Right atrium auricular region (tissue), 2 donors: ENCODE data around the gene PITRM1. TPM values are rescaled to one million over a fixed set of nuclear protein-coding genes. Genes with fewer than 3 reads are reported as not detected.
A peak's percentile ranks its signal among the peaks of the same experiment; 100 is the strongest.

Source experiments
- DNase-seq: peaks from one replicate; pipeline ENCODE4 v3.0.0-alpha.2; 2019; ENCODE audit warnings: low spot score
- H3K27ac ChIP-seq, 2 donors: fragments of 200-600 bp; sonication (generic); 1 replicate in 1 of 2; 2 replicates in 1 of 2; pipeline ENCODE4 v1.5.1; 2016 to 2019
- H3K27me3 ChIP-seq, 2 donors: fragments of 200-600 bp; sonication (generic); one replicate each; pipeline versions ENCODE4 v1.5.1 to v1.6.0; 2017 to 2019
- H3K36me3 ChIP-seq: fragments of 200-600 bp; sonication (generic); one replicate; pipeline ENCODE4 v1.5.1; 2016
- H3K4me1 ChIP-seq, 2 donors: fragments of 200-600 bp; sonication (generic); one replicate each; pipeline versions ENCODE4 v1.5.1 to v1.6.0; 2017 to 2019
- H3K4me3 ChIP-seq, 2 donors: fragments of 200-600 bp; sonication (generic); 1 replicate in 1 of 2; 2 replicates in 1 of 2; pipeline ENCODE4 v1.5.1; 2017 to 2019; ENCODE audit warnings: mild to moderate bottlenecking in 1 of 2, moderate library complexity in 1 of 2
- H3K9me3 ChIP-seq, 2 donors: fragments of 200-600 bp; sonication (generic); one replicate each; pipeline ENCODE4 v1.5.1; 2019
- CTCF ChIP-seq, 2 donors: fragments of 200-600 bp; sonication (generic); IDR thresholded peaks; one replicate each; pipeline ENCODE4 v1.5.1; 2019; ENCODE audit warnings: antibody characterized with exemption in 2 of 2
- total RNA-seq, 2 donors: library from RNA; depleted of rRNA; stranded (reverse); fragments of >200 nt; gene quantifications; one replicate each; pipeline ENCODE4 v1.1.0, GENCODE V29; 2016

Gene PITRM1
- total RNA-seq, 2 donors from 2014 or later: 68.3 to 89.6 TPM

DNA sequence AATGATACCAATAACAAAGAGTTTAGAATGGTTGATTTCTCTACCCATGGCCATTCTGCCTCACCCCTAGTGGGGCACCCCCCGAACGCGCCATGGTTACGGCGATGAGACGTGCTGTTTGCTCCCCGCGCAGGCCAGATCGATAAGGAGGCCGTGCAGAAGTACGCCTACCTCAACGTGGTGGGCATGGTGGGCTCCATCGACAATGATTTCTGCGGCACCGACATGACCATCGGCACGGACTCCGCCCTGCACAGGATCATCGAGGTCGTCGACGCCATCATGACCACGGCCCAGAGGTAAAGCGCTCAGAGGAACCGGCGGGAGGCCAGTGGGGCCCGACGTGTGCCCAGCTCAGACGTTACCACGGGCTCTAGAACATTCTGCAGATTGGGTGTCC lies 68.9 kb downstream of the PITRM1 start:
- no peak overlapping the region for H3K4me3 ChIP-seq
- peak overlapping the region; percentile 62 to 72 for H3K27ac ChIP-seq
- no peaks in the 10 kb centered on the region for H3K27me3 ChIP-seq
- no peak for TF ChIP-seq CTCF (IDR thresholded peaks at IDR 0.05)
- H3K9me3 ChIP-seq: no peaks in the 10 kb centered on the region
- DNase-seq: no peak
- peaks cover 18% of the 10 kb centered on the region for H3K36me3 ChIP-seq
- peaks cover 0 to 36% of the 10 kb centered on the region in 2 donors for H3K4me1 ChIP-seq

DNA sequence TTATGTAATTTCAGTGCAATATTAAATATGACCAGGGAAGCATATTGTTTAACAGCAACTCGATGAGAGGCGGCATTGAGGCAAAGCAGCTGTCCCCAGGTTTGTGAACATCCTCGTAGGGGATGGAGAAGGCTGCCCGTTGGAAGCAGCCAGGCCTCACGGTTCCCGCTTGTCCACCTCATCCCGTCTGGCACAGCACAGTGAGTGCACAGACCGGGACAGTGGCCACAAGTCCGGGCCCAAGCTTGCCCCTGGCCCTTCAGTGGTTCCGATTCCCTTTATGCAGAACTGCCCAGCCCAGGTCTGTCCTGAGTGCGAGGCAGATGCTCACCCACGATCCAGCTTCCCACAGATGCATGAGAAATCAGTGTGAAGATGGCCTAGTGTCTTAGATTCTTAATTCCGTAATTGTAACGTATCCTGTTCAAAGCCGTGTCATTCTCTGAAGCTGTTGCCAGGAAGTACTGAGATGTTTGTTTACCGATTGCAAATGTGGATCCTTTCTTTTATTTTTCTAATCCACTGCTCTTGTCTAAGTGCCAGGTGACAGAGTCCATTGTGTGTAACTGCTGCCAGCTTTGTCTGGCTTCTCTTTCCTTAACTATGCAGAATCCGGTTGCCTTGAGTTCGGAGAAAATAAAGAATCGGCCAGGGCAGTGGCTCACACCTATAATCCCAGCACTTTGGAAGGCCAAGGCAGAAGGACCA lies 69.7 kb downstream of the PITRM1 start:
- H3K27ac ChIP-seq: peak overlapping the region; percentile 47 to 72
- H3K4me3 ChIP-seq: no peak overlapping the region
- H3K9me3 ChIP-seq: no peaks in the 10 kb centered on the region
- TF ChIP-seq CTCF (IDR thresholded peaks at IDR 0.05): no peak
- DNase-seq: no peak
- H3K27me3 ChIP-seq: no peaks in the 10 kb centered on the region
- H3K4me1 ChIP-seq: peaks cover 0 to 30% of the 10 kb centered on the region in 2 donors
- H3K36me3 ChIP-seq: peaks cover 15% of the 10 kb centered on the region

DNA sequence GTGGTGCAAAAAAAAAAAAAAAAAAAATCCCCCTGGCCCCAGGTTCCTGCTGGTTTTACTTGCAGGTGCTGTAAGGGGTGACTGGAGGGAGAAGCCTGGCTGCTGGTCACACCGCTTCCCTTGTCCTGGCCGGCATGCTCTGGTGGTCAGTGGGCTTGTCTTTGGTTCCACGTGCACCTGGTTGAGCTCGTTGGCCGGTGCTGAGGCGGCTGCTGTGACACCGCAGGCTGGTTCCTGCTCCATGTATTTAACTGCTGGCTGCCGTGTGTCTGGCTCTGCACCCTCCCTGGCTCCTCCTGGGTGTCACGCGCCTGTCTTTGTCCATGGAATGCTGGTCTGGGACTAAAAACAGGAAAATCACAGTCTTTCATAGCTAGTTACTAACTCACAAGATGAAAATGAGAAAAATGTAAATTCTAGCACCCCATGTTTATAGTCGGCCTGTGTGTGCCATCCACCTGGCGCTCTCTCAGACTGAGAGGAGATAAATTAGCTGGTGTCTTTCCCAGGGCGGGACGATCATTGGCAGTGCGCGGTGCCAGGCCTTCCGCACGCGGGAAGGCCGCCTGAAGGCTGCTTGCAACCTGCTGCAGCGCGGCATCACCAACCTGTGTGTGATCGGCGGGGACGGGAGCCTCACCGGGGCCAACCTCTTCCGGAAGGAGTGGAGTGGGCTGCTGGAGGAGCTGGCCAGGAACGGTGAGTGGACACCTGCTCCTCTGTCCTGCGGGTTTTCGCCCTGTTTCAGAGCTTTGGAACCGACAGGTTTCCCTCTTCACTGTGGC lies 71.5 kb downstream of the PITRM1 start:
- H3K36me3 ChIP-seq: peaks cover 15% of the 10 kb centered on the region
- TF ChIP-seq CTCF (IDR thresholded peaks at IDR 0.05): no peak
- H3K27me3 ChIP-seq: no peaks in the 10 kb centered on the region
- peaks cover 0 to 34% of the 10 kb centered on the region in 2 donors for H3K4me1 ChIP-seq
- no peak overlapping the region for H3K4me3 ChIP-seq
- H3K9me3 ChIP-seq: no peaks in the 10 kb centered on the region
- DNase-seq: no peak
- no peak overlapping the region for H3K27ac ChIP-seq

DNA sequence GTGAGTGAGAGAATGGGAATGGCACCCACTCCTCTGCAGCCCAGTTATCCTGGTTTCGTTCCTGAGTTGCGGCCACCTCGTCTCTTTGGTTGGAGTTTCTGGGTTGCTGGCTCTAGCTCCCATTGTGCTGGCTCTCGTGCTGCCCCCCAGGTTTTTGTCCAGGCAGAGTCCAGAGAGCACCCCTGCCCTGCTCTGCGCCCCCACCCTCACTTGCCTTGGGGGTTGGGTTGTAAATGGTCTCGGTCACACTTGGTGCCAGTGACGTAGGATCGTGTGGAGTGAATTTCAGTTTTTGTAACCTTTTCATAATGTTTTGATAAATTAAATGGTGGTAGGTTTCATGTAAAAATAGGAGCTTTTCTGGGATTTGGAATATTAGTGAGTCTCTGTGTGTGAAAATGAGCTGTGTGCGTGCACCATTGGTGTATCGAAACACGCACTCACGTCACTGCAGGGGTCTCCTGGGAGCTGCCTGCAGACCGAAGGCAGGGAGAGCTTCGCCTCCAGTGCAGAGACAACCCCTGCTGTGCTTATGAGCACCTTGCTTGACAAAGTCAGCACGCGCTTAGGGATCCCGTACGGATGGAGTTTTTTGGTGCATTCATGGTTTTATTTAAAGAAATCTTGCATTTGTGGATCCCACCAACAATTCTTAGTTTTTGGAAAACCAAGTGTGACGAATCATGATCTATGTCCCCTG lies 72.3 kb downstream of the PITRM1 start:
- H3K36me3 ChIP-seq: peaks cover 15% of the 10 kb centered on the region
- H3K27ac ChIP-seq: no peak overlapping the region
- H3K27me3 ChIP-seq: no peaks in the 10 kb centered on the region
- no peaks in the 10 kb centered on the region for H3K9me3 ChIP-seq
- H3K4me3 ChIP-seq: no peak overlapping the region
- no peak for TF ChIP-seq CTCF (IDR thresholded peaks at IDR 0.05)
- DNase-seq: no peak
- peaks cover 0 to 41% of the 10 kb centered on the region in 2 donors for H3K4me1 ChIP-seq

DNA sequence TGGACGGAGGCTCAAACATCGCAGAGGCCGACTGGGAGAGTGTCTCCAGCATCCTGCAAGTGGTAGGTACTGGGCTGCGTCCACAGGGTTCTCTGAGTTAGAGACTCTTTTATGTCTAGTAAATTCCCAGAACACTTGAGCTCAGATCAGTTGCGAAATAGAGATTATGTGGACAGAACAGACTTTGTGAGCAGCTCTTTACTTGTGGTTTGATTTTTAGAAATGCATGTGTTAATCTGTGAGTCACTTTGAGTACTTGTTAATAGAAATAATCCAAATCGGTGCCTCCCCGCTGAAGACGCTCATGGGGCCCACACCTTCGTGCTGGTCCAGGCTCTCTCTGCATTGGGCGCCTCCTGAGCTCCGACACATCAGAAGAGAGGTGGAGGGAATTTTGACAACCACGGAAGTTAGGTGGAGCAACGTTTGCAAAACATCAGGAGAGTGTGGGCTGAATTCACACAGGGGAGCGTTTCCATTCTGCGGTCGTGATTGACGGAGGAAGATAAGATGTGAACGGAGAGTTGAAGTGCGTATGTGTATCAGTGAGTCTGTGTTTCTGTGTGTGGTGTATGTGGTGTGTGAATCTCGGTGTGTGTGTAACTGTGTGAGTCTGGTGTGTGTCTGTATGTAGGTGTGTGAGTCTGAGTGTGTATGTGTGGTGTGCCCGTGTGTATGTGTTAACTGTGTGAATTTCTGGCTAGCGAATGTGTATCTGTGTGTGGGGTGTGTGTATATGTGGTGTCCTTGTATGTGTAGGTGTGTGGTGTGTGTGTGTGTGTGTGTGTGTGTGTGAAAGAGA lies 73.1 kb downstream of the PITRM1 start:
- Histone ChIP-seq H3K4me3 (no peak overlapping the region), H3K4me1 (peaks cover 0 to 42% of the 10 kb centered on the region in 2 donors), H3K36me3 (peaks cover 15% of the 10 kb centered on the region), H3K27ac (no peak overlapping the region), H3K27me3 (no peaks in the 10 kb centered on the region), H3K9me3 (no peaks in the 10 kb centered on the region)
- no peak for DNase-seq
- TF ChIP-seq CTCF (IDR thresholded peaks at IDR 0.05): no peak
